Central memory CD8-positive, alpha-beta T cell (primary cell): ENCODE results near the gene PPA2.
"Not testable (repeated sequence)": the region's sequence is repeated elsewhere in the genome, so short reads cannot be mapped to it uniquely, and the experiment has no call there.

Experiments
- ATAC-seq: fragments of 150-1000 bp; cut with Tn5 transposase; replicated peaks from 2 replicates; pipeline ENCODE4 v1.10.0; 2022; ENCODE audit warnings: mild to moderate bottlenecking, moderate FRiP score, moderate number of reproducible peaks; ENCODE audit not compliant: poor library complexity, severe bottlenecking; ENCODE audit errors: extremely low read depth
- DNase-seq, 2 donors: peaks; one replicate each; pipeline ENCODE4 v3.0.0; 2021; ENCODE audit warnings: low spot score in 2 of 2
- H3K27ac Mint-ChIP-seq: one replicate; pipeline ENCODE4 v1.8.0; 2022; ENCODE audit warnings: low read depth, mild to moderate bottlenecking, moderate library complexity, mixed read lengths
- H3K27me3 Mint-ChIP-seq: one replicate; pipeline ENCODE4 v1.8.0; 2022; ENCODE audit warnings: mixed read lengths
- H3K36me3 Mint-ChIP-seq: one replicate; pipeline ENCODE4 v1.8.0; 2022; ENCODE audit warnings: mild to moderate bottlenecking, moderate library complexity, mixed read lengths; ENCODE audit not compliant: insufficient read depth
- H3K4me1 Mint-ChIP-seq: one replicate; pipeline ENCODE4 v1.8.0; 2022; ENCODE audit warnings: mixed read lengths
- H3K4me3 Mint-ChIP-seq: one replicate; pipeline ENCODE4 v1.8.0; 2022; ENCODE audit warnings: mild to moderate bottlenecking, moderate library complexity, mixed read lengths
- H3K9me3 Mint-ChIP-seq: one replicate; pipeline ENCODE4 v1.8.0; 2022; ENCODE audit warnings: mixed read lengths

Gene PPA2

DNA sequence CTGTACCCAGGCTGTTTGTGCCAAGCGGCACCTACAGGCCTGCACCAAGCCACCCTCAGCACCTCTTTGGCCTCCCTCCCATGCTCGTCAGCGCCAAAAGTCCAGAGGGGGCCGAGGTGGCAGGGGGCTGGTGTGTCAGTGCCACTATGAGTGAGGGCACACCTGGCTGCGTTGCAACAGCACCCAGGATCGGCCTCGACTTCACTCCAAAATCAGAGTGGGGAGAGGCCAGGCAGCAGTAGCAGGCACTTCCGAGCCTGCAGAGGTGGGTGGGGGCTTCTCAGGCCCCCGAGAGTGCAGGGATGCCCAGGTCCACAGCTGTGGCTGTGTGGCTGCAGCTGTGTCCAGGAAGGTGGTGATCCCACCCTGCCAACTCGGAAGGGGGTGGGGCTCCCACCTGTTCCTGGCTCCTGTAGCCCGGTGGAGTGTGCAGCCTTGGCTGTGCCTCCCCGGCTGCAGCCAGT is 58.5 kb downstream of the PPA2 start:
- ATAC-seq (no peak), DNase-seq (no peak)
- H3K4me1 Mint-ChIP-seq: peaks cover 11% of the 10 kb centered on the region
- H3K9me3 Mint-ChIP-seq: peaks cover 6% of the 10 kb centered on the region
- no peaks in the 10 kb centered on the region for H3K27me3 Mint-ChIP-seq
- H3K36me3 Mint-ChIP-seq: peaks cover 3% of the 10 kb centered on the region
- H3K27ac Mint-ChIP-seq: no peak overlapping the region
- no peak overlapping the region for H3K4me3 Mint-ChIP-seq

DNA sequence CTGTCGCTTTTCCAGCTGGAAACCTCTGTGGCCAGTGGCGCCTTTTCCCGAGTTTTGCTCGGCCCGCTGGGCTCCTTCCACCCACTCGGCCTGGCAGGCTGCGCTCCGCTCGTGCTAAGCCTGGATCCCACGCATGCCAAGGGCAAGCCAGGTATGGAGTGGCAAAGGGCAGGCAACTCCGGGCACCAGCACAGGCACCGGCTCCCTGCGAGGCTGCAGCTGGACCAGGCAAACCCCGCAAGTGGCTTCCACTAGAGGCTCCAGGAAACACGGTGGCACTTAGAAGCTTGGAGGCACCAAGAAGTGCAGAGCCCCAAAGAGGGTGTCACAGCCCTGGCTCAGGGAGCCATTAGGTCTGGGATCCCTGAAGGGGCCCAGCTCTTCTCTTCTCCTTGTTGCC is 59.5 kb downstream of the PPA2 start:
- DNase-seq: no peak
- Mint-ChIP-seq H3K9me3 (peaks cover 6% of the 10 kb centered on the region), H3K4me3 (no peak overlapping the region), H3K4me1 (peaks cover 18% of the 10 kb centered on the region), H3K27ac (no peak overlapping the region), H3K36me3 (peaks cover 3% of the 10 kb centered on the region), H3K27me3 (no peaks in the 10 kb centered on the region)
- no peak for ATAC-seq

DNA sequence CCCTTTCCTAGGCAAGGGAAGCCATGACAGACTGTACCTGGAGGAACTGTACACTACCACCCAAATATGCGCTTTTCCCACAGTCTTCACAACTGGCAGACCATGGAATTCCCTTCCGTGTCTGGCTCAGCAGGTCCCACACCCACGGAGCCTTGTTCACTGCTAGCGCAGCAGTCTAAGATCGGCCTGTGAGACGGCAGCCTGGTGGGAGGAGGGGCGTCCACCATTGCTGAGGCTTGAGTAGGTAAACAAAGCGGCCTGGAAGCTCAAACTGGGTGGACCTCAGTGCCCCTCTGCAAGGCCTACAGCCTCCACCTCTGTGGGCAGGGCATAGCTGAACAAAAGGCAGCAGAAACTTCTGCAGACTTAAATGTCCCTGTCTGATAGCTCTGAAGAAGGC is 64.7 kb downstream of the PPA2 start:
- H3K4me3 Mint-ChIP-seq, H3K9me3 Mint-ChIP-seq, DNase-seq, H3K27me3 Mint-ChIP-seq, H3K27ac Mint-ChIP-seq, ATAC-seq: not testable (repeated sequence)
- Mint-ChIP-seq H3K36me3 (peaks cover 13% of the 10 kb centered on the region), H3K4me1 (peaks cover 30% of the 10 kb centered on the region)

DNA sequence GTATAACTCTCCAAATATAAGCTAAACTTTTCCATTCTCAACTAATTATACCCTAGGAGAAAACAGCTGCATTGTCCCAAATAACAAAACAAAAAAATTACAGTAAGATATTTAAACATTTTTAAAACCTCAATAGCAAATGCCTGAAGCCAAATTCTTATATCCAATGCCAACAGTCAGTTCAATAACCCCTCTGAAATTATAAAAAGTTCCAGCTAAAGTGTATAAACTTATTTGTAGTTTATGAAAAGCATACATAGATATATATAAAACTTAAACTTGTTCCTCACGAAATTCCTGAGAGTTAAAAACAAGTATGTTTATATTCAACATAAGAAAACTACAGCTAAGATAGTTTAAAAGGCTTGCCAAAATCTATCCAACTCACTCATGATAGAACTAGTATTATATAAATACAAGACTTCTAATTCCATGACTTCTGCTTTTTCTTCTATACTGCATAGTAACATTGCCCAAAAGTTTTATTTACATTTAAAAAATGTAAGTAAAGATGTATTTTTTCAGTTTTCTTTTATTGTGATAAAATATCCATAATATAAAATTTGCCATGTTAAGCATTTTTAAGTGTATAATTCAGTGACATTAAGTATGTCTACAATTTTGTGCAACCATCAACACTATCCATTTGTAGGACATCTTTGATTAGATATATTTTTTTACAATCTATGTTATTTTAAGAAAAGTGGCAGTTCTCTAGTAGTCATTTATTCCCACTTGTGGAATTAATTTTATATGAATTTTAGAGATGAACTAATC is 72.8 kb downstream of the PPA2 start:
- peaks cover 5% of the 10 kb centered on the region for H3K36me3 Mint-ChIP-seq
- H3K4me1 Mint-ChIP-seq: no peaks in the 10 kb centered on the region
- H3K4me3 Mint-ChIP-seq: no peak overlapping the region
- ATAC-seq (no peak), DNase-seq (no peak)
- H3K27me3 Mint-ChIP-seq: no peaks in the 10 kb centered on the region
- H3K27ac Mint-ChIP-seq: no peak overlapping the region
- no peaks in the 10 kb centered on the region for H3K9me3 Mint-ChIP-seq

DNA sequence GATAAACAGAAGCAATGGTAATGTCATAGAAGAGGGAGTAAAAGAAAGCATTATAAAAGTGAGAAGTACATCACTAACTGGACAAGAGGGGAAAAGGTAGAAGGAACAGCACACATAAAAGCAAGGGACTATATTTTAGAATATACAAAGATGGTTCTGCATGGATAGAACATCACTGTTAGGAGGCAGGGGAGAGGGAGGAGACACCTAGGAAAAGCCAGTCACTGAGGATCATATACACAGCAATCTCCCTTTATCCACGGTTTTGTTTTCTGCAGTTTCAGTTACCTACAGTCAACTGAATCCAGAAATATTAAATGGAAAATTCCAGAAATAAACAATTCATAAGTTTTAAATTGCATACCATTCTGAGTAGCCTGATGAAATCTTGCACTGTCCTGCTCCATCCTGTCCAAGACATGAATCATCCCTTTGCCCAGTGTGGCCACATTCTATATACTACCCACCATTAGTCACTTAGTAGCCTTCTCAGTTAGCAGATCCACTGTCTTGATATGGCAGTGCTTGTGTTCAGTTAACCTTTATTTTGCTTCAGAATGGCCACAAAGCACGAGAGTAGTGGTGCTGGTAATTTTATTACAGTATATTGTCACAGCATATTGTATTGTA is 74.2 kb downstream of the PPA2 start:
- Mint-ChIP-seq H3K4me3 (no peak overlapping the region), H3K27me3 (no peaks in the 10 kb centered on the region), H3K9me3 (no peaks in the 10 kb centered on the region), H3K36me3 (peaks cover 6% of the 10 kb centered on the region), H3K4me1 (no peaks in the 10 kb centered on the region), H3K27ac (no peak overlapping the region)
- DNase-seq (no peak), ATAC-seq (no peak)

DNA sequence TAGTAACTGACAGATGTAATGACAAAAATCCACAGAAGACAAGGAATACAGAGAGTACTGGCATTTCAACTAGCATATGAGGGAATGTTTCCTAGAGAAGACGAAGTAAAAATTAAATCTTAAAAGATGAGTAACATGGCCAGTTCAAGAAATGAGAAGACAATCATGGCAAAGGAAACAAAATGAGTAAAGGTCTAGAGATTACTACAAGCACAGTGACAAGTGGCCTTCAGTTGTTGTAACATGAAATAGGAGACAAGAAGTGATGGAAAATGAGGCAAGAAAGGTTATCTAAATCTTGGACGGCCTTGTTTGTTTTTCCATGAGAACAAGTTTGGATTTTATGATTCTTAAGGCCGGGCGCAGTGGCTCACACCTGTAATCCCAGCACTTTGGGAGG is 81.0 kb downstream of the PPA2 start:
- H3K27me3 Mint-ChIP-seq: no peaks in the 10 kb centered on the region
- no peak overlapping the region for H3K4me3 Mint-ChIP-seq
- ATAC-seq: no peak
- no peaks in the 10 kb centered on the region for H3K9me3 Mint-ChIP-seq
- H3K4me1 Mint-ChIP-seq: peaks cover 8% of the 10 kb centered on the region
- no peak for DNase-seq
- peaks cover 24% of the 10 kb centered on the region for H3K36me3 Mint-ChIP-seq
- H3K27ac Mint-ChIP-seq: no peak overlapping the region

DNA sequence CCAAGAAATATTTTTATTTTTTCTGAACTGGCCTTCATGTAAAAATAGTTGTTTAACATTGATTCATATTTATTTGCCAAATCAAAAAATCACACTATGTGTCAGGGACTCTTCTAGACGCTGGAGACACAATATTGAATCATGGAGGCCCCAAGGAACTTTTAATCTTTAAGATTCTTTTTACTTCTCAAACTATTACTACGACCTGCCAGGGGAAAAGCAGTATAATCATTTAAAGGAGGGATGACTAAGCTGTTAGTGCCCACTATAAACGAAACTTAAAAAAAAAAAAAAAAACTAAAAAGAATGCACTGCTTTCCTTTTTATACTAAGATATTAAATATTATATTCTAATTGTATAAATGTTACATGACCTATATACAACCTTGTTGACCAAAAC is 84.7 kb downstream of the PPA2 start:
- no peaks in the 10 kb centered on the region for H3K27me3 Mint-ChIP-seq
- H3K4me1 Mint-ChIP-seq: peaks cover 8% of the 10 kb centered on the region
- no peak for DNase-seq
- H3K9me3 Mint-ChIP-seq: no peaks in the 10 kb centered on the region
- peaks cover 26% of the 10 kb centered on the region for H3K36me3 Mint-ChIP-seq
- H3K27ac Mint-ChIP-seq: no peak overlapping the region
- ATAC-seq: no peak
- H3K4me3 Mint-ChIP-seq: no peak overlapping the region

DNA sequence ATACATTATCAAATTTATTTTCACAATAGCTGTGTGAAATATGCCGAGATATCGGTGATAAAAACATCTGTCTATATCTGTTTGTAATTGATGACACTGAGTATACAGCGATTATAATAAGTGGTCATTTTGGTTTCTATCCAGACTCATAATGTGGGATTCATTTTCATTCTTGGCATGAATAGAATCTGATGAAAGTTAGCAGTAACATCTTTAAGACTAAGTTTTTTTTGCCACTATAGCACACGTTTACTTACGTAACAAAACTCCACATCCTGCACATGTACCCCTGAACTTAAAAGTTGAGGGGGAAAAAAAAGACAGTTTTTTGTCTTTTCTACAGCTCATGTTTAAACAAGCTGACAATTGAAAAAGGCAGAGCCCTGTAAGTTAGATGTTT is 86.4 kb downstream of the PPA2 start:
- no peaks in the 10 kb centered on the region for H3K27me3 Mint-ChIP-seq
- no peak overlapping the region for H3K27ac Mint-ChIP-seq
- no peak for DNase-seq
- H3K36me3 Mint-ChIP-seq: peaks cover 21% of the 10 kb centered on the region
- no peak overlapping the region for H3K4me3 Mint-ChIP-seq
- H3K9me3 Mint-ChIP-seq: no peaks in the 10 kb centered on the region
- ATAC-seq: no peak
- H3K4me1 Mint-ChIP-seq: peaks cover 8% of the 10 kb centered on the region

DNA sequence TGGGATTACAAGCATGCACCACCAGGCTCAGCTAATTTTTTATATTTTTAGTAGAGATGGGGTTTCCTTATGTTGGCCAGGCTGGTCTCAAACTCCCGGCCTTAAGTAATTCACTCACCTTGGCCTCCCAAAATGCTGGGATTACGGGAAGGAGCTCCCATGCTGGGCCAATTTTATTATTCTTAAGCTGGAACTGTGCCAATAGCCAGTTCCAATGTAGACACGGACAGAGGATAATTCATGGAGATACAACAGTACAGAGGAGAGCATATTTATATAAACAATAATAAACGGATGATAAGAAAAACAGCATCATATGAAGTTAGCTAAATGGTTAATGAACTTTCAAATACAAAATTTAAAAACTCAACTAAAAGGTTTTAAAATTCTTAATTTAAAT is 87.8 kb downstream of the PPA2 start:
- ATAC-seq (no peak), DNase-seq (no peak)
- no peaks in the 10 kb centered on the region for H3K27me3 Mint-ChIP-seq
- H3K9me3 Mint-ChIP-seq: no peaks in the 10 kb centered on the region
- H3K4me1 Mint-ChIP-seq: peaks cover 8% of the 10 kb centered on the region
- no peak overlapping the region for H3K4me3 Mint-ChIP-seq
- no peak overlapping the region for H3K27ac Mint-ChIP-seq
- peaks cover 17% of the 10 kb centered on the region for H3K36me3 Mint-ChIP-seq

DNA sequence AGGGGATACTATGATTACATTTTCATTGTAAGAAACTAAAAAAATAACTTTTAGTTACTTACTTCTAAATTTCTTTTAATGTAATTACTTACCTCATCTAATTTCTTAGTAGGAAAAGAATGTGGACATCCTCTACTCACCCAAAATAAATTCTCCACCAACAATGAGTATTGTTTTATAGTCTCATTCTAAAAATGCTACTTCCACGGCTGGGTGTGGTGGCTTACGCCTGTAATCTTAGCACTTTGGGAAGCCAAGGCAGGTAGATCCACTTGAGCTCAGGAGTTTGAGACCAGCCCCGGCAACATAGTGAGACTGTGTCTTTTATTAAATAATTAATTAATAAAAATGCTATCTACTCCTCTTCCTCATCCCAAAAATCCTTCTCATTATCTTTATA is 99.8 kb downstream of the PPA2 start:
- DNase-seq (no peak), ATAC-seq (no peak)
- H3K27me3 Mint-ChIP-seq: no peaks in the 10 kb centered on the region
- H3K9me3 Mint-ChIP-seq: no peaks in the 10 kb centered on the region
- H3K27ac Mint-ChIP-seq: no peak overlapping the region
- no peaks in the 10 kb centered on the region for H3K4me1 Mint-ChIP-seq
- no peak overlapping the region for H3K4me3 Mint-ChIP-seq
- peaks cover 9% of the 10 kb centered on the region for H3K36me3 Mint-ChIP-seq

DNA sequence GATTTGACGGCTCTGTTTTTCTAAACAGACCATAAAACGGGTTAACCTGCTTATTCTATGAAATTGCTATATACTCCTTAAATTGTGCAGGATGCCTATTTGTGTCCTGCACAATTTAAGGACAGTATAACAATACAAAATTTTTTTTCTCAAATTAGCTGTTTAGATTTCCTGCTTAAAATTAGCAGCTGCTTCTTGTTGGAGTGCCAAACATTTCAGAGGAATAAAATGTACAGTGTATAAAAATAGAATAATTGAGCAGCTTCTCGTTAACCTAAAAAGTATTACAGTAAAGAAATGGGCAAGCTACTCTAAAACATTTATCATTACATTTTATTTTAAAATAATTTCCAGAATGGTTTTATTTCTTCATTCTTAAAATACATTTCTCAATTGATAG is 100.5 kb downstream of the PPA2 start:
- H3K27me3 Mint-ChIP-seq: no peaks in the 10 kb centered on the region
- H3K4me3 Mint-ChIP-seq: no peak overlapping the region
- H3K27ac Mint-ChIP-seq: no peak overlapping the region
- ATAC-seq (no peak), DNase-seq (no peak)
- peaks cover 10% of the 10 kb centered on the region for H3K36me3 Mint-ChIP-seq
- no peaks in the 10 kb centered on the region for H3K4me1 Mint-ChIP-seq
- peaks cover 4% of the 10 kb centered on the region for H3K9me3 Mint-ChIP-seq

DNA sequence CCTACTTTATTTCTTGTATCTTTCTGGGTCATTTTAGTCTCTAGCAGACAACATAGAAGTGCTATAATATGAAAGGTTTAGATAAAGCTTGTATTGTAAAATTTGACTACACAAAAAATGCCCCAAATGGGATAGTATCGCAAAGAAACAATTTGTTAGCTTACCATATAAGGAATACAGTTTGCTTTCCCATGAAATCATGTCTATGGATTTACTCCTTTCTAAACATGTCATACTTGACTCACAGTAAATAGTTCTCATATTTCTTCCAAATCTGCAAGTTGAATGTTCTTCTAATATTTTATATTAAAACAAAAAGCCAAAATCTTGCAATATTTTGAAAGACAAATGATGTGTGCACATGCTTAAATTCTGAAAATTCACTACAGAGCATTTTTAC is 103.9 kb downstream of the PPA2 start:
- H3K4me1 Mint-ChIP-seq: no peaks in the 10 kb centered on the region
- ATAC-seq (no peak), DNase-seq (no peak)
- H3K27me3 Mint-ChIP-seq: no peaks in the 10 kb centered on the region
- H3K27ac Mint-ChIP-seq: no peak overlapping the region
- H3K9me3 Mint-ChIP-seq: peaks cover 20% of the 10 kb centered on the region
- H3K36me3 Mint-ChIP-seq: peaks cover 6% of the 10 kb centered on the region
- no peak overlapping the region for H3K4me3 Mint-ChIP-seq

DNA sequence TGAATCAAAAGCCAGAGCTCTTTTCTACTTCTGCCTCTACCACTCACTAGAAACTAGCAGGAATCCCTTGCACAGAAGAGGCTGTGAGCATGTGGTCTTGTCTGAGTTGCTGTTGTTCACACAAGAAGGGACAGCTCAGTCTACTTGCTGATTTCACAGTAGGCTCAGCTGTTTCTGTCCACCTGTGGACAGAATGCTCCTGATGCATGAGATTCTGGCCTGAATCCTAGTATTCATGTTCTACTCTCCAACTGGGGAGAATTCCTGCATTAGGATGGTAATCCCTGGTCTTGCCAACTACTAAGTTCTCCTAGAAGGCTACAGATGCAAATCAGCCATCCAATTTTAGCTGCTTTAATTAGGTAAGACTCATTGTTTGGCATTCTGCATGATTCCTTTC is 112.8 kb downstream of the PPA2 start:
- Mint-ChIP-seq H3K36me3 (no peaks in the 10 kb centered on the region), H3K4me1 (no peaks in the 10 kb centered on the region), H3K4me3 (no peak overlapping the region)

More for the DNA sequence above, 112.8 kb downstream of the PPA2 start:
- DNase-seq: no peak
- H3K9me3 Mint-ChIP-seq: peaks cover 8% of the 10 kb centered on the region
- ATAC-seq: no peak
- no peaks in the 10 kb centered on the region for H3K27me3 Mint-ChIP-seq
- H3K27ac Mint-ChIP-seq: no peak overlapping the region
